H1 (cell line): Measurements from ENCODE around the gene CASZ1. TPM values are rescaled to one million over a fixed set of nuclear protein-coding genes. Genes with fewer than 3 reads are reported as not detected.

ENCODE experiments used
- CTCF ChIA-PET: fragments of 300-600 bp; sonication (Branson Sonifier 250); formaldehyde crosslinking; loops from one replicate; lab custom pipeline; 2021; ENCODE audit not compliant: partially characterized antibody; lab: Charles Lee
- POLR2A ChIA-PET: fragments of 300-600 bp; sonication (Branson Sonifier 250); formaldehyde crosslinking; loops from one replicate; lab custom pipeline; 2021; ENCODE audit warnings: inconsistent platforms; ENCODE audit not compliant: partially characterized antibody; lab: Charles Lee
- DNase-seq, 2 experiments: peaks; one replicate each; pipeline versions ENCODE4 v3.0.0 to v3.0.0-alpha.2; 2010 to 2022; ENCODE audit warnings: low spot score in 2 of 2, low read depth in 1 of 2, mixed read lengths in 1 of 2
- FAIRE-seq: peaks from 2 replicates; lab custom pipeline; 2011; peaks lifted over from hg19 to GRCh38; lab: Jason Lieb, UNC
- H2AFZ ChIP-seq: 2 replicates; pipeline ENCODE4 v1.8.1; 2012; ENCODE audit warnings: low read length, inconsistent platforms
- H2AK5ac ChIP-seq: 2 replicates; pipeline ENCODE4 v1.6.1; 2013; ENCODE audit warnings: low read depth, low read length
- H2BK120ac ChIP-seq: replicated peaks from 2 replicates; pipeline ENCODE3; 2013; ENCODE audit warnings: low read depth, low read length, inconsistent platforms
- H2BK12ac ChIP-seq: 2 replicates; pipeline ENCODE4 v1.6.1; 2013; ENCODE audit warnings: low read depth, low read length
- H2BK15ac ChIP-seq: 2 replicates; pipeline ENCODE4 v1.6.1; 2013; ENCODE audit warnings: low read length
- H2BK20ac ChIP-seq: 2 replicates; pipeline ENCODE4 v1.6.1; 2013; ENCODE audit warnings: low read length
- H2BK5ac ChIP-seq: 2 replicates; pipeline ENCODE4 v1.6.1; 2013; ENCODE audit warnings: low read depth, low read length
- H3K14ac ChIP-seq: 2 replicates; pipeline ENCODE4 v1.6.1; 2013; ENCODE audit warnings: inconsistent platforms; ENCODE audit not compliant: insufficient read length
- H3K18ac ChIP-seq: 2 replicates; pipeline ENCODE4 v1.6.1; 2013; ENCODE audit warnings: low read length; ENCODE audit errors: extremely low read depth
- H3K23ac ChIP-seq: 2 replicates; pipeline ENCODE4 v1.6.1; 2013; ENCODE audit warnings: inconsistent platforms; ENCODE audit not compliant: insufficient read length
- H3K23me2 ChIP-seq: 2 replicates; pipeline ENCODE4 v1.6.1; 2013; ENCODE audit warnings: low read depth, low read length
- H3K27ac ChIP-seq: 2 replicates; pipeline ENCODE4 v1.6.1; 2011; ENCODE audit warnings: low read depth, low read length, inconsistent platforms
- H3K27me3 ChIP-seq, 4 experiments: replicated peaks in 1 of 4; 1 replicate in 1 of 4; 2 replicates in 3 of 4; pipeline versions ENCODE4 v1.6.1 to v1.8.1; 2011 to 2013; ENCODE audit warnings: low read length in 3 of 4, mild to moderate bottlenecking in 3 of 4, inconsistent platforms in 2 of 4, mixed read lengths in 2 of 4, moderate library complexity in 1 of 4; ENCODE audit not compliant: control insufficient read depth in 3 of 4, insufficient read depth in 3 of 4; ENCODE audit errors: extremely low read depth in 1 of 4
- H3K36me3 ChIP-seq, 4 experiments: 2 replicates each; pipeline versions ENCODE4 v1.6.1 to v1.8.1; 2011 to 2013; ENCODE audit warnings: mild to moderate bottlenecking in 4 of 4, low read length in 3 of 4, moderate library complexity in 2 of 4, control low read depth in 1 of 4, inconsistent platforms in 1 of 4; ENCODE audit not compliant: insufficient read depth in 4 of 4, control insufficient read depth in 2 of 4
- H3K4ac ChIP-seq: replicated peaks from 2 replicates; pipeline ENCODE3; 2013; ENCODE audit warnings: low read length, low read depth, mixed read lengths, inconsistent platforms; ENCODE audit not compliant: insufficient read length
- H3K4me1 ChIP-seq, 4 experiments: replicated peaks in 1 of 4; 1 replicate in 1 of 4; 2 replicates in 3 of 4; pipeline versions ENCODE4 v1.6.1 to v1.8.1; 2011 to 2013; ENCODE audit warnings: low read length in 3 of 4, inconsistent platforms in 2 of 4, mixed read lengths in 1 of 4; ENCODE audit not compliant: insufficient read depth in 4 of 4, control insufficient read depth in 3 of 4
- H3K4me2 ChIP-seq, 2 experiments: 2 replicates each; pipeline versions ENCODE4 v1.6.1 to v1.8.1; 2011 to 2013; ENCODE audit warnings: low read depth in 2 of 2, low read length in 2 of 2, control low read depth in 1 of 2, inconsistent platforms in 1 of 2, mild to moderate bottlenecking in 1 of 2; ENCODE audit not compliant: insufficient read depth in 1 of 2
- H3K4me3 ChIP-seq, 4 experiments: fragments of 200-600, 300-600 bp in 1 of 4; sonication (generic), shearing (Covaris generic), sonication (Bioruptor Twin) in 1 of 4; 2 replicates each; pipeline versions ENCODE4 v1.5.1 to v1.8.1; 2011 to 2016; ENCODE audit warnings: low read length in 4 of 4, low read depth in 3 of 4, control low read depth in 2 of 4, inconsistent platforms in 2 of 4, mild to moderate bottlenecking in 2 of 4, mixed read lengths in 1 of 4, moderate library complexity in 1 of 4; ENCODE audit not compliant: insufficient read depth in 2 of 4; ENCODE audit errors: extremely low read depth in 1 of 4
- H3K56ac ChIP-seq: replicated peaks from 2 replicates; pipeline ENCODE3; 2013; ENCODE audit warnings: low read depth, mild to moderate bottlenecking, mixed read lengths, low read length, inconsistent platforms; ENCODE audit not compliant: insufficient read length
- H3K79me1 ChIP-seq: 2 replicates; pipeline ENCODE4 v1.6.1; 2013; ENCODE audit warnings: low read depth, low read length, control low read depth
- H3K79me2 ChIP-seq, 2 experiments: 2 replicates each; pipeline versions ENCODE4 v1.6.1 to v1.8.1; 2012 to 2013; ENCODE audit warnings: low read length in 2 of 2, mild to moderate bottlenecking in 2 of 2, inconsistent platforms in 1 of 2; ENCODE audit not compliant: insufficient read depth in 2 of 2, control insufficient read depth in 1 of 2
- H3K9ac ChIP-seq, 4 experiments: replicated peaks in 1 of 4; 1 replicate in 1 of 4; 2 replicates in 3 of 4; pipeline versions ENCODE4 v1.6.1 to v1.8.1; 2011 to 2013; ENCODE audit warnings: low read depth in 3 of 4, low read length in 3 of 4, control low read depth in 2 of 4, mild to moderate bottlenecking in 2 of 4, moderate library complexity in 2 of 4, inconsistent platforms in 1 of 4; ENCODE audit errors: extremely low read depth in 1 of 4
- H3K9me3 ChIP-seq, 2 experiments: 2 replicates each; pipeline versions ENCODE4 v1.6.1 to v1.8.1; 2012 to 2013; ENCODE audit warnings: mild to moderate bottlenecking in 2 of 2, moderate library complexity in 2 of 2, control low read depth in 1 of 2, inconsistent platforms in 1 of 2, low read depth in 1 of 2, low read length in 1 of 2, mixed read lengths in 1 of 2; ENCODE audit not compliant: insufficient read depth in 2 of 2
- H4K20me1 ChIP-seq, 2 experiments: replicated peaks in 1 of 2; 2 replicates each; pipeline versions ENCODE3 to v1.8.1; 2011 to 2013; ENCODE audit warnings: inconsistent platforms in 2 of 2, low read length in 2 of 2, mild to moderate bottlenecking in 1 of 2; ENCODE audit not compliant: insufficient read depth in 2 of 2, control insufficient read depth in 1 of 2
- H4K5ac ChIP-seq: 2 replicates; pipeline ENCODE4 v1.6.1; 2013; ENCODE audit warnings: low read length, low read depth, mixed read lengths, inconsistent platforms; ENCODE audit not compliant: insufficient read length
- H4K8ac ChIP-seq: 2 replicates; pipeline ENCODE4 v1.8.0; 2013; ENCODE audit warnings: mild to moderate bottlenecking, moderate library complexity, low read length, inconsistent platforms; ENCODE audit not compliant: insufficient read depth; ENCODE audit errors: extremely low read depth
- H4K91ac ChIP-seq: replicated peaks from 2 replicates; pipeline ENCODE3; 2013; ENCODE audit warnings: low read length, mixed read lengths, inconsistent platforms; ENCODE audit not compliant: insufficient read length
- EP300 ChIP-seq, 2 experiments: IDR thresholded peaks; 1 replicate in 1 of 2; 2 replicates in 1 of 2; pipeline ENCODE4 v1.6.1; 2011 to 2012; ENCODE audit warnings: low read depth in 2 of 2, low read length in 2 of 2, mild to moderate bottlenecking in 2 of 2, borderline replicate concordance in 1 of 2, inconsistent platforms in 1 of 2, moderate library complexity in 1 of 2
- HDAC2 ChIP-seq, 2 experiments: fragments of 300-600 bp in 1 of 2; sonication (generic) in 1 of 2; IDR thresholded peaks; 2 replicates each; pipeline ENCODE4 v1.6.1; 2011 to 2012; ENCODE audit warnings: low read depth in 2 of 2, low read length in 2 of 2, mild to moderate bottlenecking in 2 of 2, moderate library complexity in 2 of 2, borderline replicate concordance in 1 of 2, inconsistent platforms in 1 of 2
- MAFK ChIP-seq: IDR thresholded peaks from 2 replicates; pipeline ENCODE4 v1.6.1; 2012; ENCODE audit warnings: low read depth, mild to moderate bottlenecking, improper control_type of control experiment, low read length
- RFX5 ChIP-seq: IDR thresholded peaks from 2 replicates; pipeline ENCODE4 v1.6.1; 2011; ENCODE audit warnings: low read depth, low read length, improper control_type of control experiment, borderline replicate concordance
- SIN3A ChIP-seq, 2 experiments: IDR thresholded peaks in 1 of 2; conservative IDR thresholded peaks in 1 of 2; 2 replicates each; pipeline ENCODE4 v1.6.1; 2011 to 2012; ENCODE audit warnings: low read length in 2 of 2, improper control_type of control experiment in 1 of 2, low read depth in 1 of 2, mild to moderate bottlenecking in 1 of 2
- USF2 ChIP-seq: IDR thresholded peaks from 2 replicates; pipeline ENCODE4 v1.6.1; 2011; ENCODE audit warnings: low read length, improper control_type of control experiment
- YY1 ChIP-seq: IDR thresholded peaks from 2 replicates; pipeline ENCODE4 v1.6.1; 2011; ENCODE audit warnings: low read depth, mild to moderate bottlenecking, low read length
- WGBS, 2 experiments: shearing (Covaris generic) in 1 of 2; methylation state at CpG; one replicate each; pipeline versions ENCODE4 v1.1.6 to v1.1.7; 2013 to 2015; ENCODE audit warnings: low lambda C conversion rate in 2 of 2, mixed read lengths in 2 of 2, inconsistent platforms in 1 of 2, low coverage in 1 of 2, missing lambda C conversion rate in 1 of 2; ENCODE audit not compliant: insufficient replicate concordance in 2 of 2, insufficient coverage in 1 of 2, insufficient read length in 1 of 2; ENCODE audit errors: extremely low coverage in 1 of 2, missing lambda C conversion rate in 1 of 2; 5-methylcytosine and 5-hydroxymethylcytosine counted together
- polyA plus RNA-seq, 7 experiments: library from polyadenylated mRNA; depleted of rRNA in 3 of 7; stranded (reverse) in 5 of 7; unstranded in 2 of 7; fragments of >200 nt in 5 of 7; fragments of 200-250 nt in 2 of 7; gene quantifications; 1 replicate in 5 of 7; 2 replicates in 1 of 7; 4 replicates in 1 of 7; pipeline versions ENCODE4 v1.2.1 to v1.2.3, GENCODE V29; 2011 to 2013; ENCODE audit warnings: missing spikeins in 2 of 7, mixed read lengths in 2 of 7
- total RNA-seq: library from RNA; stranded (reverse); fragmentation: NEBNext Ultra II Directional; extraction: Animal tissue kit (Norgen Biotek cat#: 25700); gene quantifications from 2 replicates; pipeline ENCODE4 v1.2.1, GENCODE V29; 2021

Gene CASZ1
- total and polyA plus RNA-seq, 2 of the 8 experiments (the other 6 are each of a cell fraction or from before 2014, with no cell fraction given), result 4.4 to 7.7 TPM

GRCh38 chr1:10843697-10844096, 47.3 kb upstream of the CASZ1 start:
- Histone ChIP-seq H3K9ac (no peak overlapping the region), H4K8ac (no peak overlapping the region), H3K14ac (no peak overlapping the region), H3K4me3 (no peak overlapping the region), H2BK5ac (no peak overlapping the region), H4K20me1 (peaks cover 0 to 2% of the 10 kb centered on the region in 2 experiments), H3K27me3 (no peaks in the 10 kb centered on the region), H2BK12ac (no peak overlapping the region), H3K23ac (no peak overlapping the region), H3K4ac (no peak overlapping the region), H2AFZ (no peak overlapping the region), H3K4me2 (no peak overlapping the region), H3K79me1 (no peaks in the 10 kb centered on the region), H3K18ac (no peak overlapping the region), H3K79me2 (no peaks in the 10 kb centered on the region), H2BK15ac (no peak overlapping the region), H3K27ac (no peak overlapping the region), H2AK5ac (no peak overlapping the region), H3K4me1 (peaks cover 0 to 13% (median 8%) of the 10 kb centered on the region in 4 experiments; a peak in 6 of 7 replicates), H2BK120ac (no peak overlapping the region), H3K56ac (no peak overlapping the region), H3K36me3 (no peaks in the 10 kb centered on the region), H3K23me2 (peaks cover 2% of the 10 kb centered on the region; the same call in 1 of the 2 replicates), H3K9me3 (0 out of 4 replicates have a peak, but pooled peaks cover 0 to 3% of the 10 kb centered on the region in 2 experiments), H2BK20ac (no peak overlapping the region), H4K91ac (no peak overlapping the region), H4K5ac (no peak overlapping the region)
- POLR2A ChIA-PET, result interaction anchor here (0.6 to 1.0 kb wide), 2 partner anchors 9 to 55 kb away, joined by 3 read pairs; no protein-coding TSS in a partner anchor
- CTCF ChIA-PET, result interaction anchor here (0.8 to 1.1 kb wide), 2 partner anchors 17 to 350 kb away, joined by 3 read pairs; no protein-coding TSS in a partner anchor
- DNase-seq, result no peak
- FAIRE-seq, result no peak
- 87% methylated on average over 2 of the region's 2 CpGs; no CpG with 5 or more reads in 1 of the 2 experiments for whole genome bisulfite sequencing, 2 experiments
- TF ChIP-seq YY1 (no peak), EP300 (IDR thresholded peaks at IDR 0.05; ENCODE audit: borderline replicate concordance in 1 of 2, low read depth in 2 of 2, low read length in 2 of 2) (no peak), RFX5 (no peak), SIN3A (conservative IDR thresholded peaks at IDR 0.05 in 1 of 2, IDR thresholded peaks at IDR 0.05 in 1 of 2; ENCODE audit: low read depth in 1 of 2, low read length in 2 of 2) (no peak), USF2 (no peak), MAFK (no peak), HDAC2 (IDR thresholded peaks at IDR 0.05; ENCODE audit: borderline replicate concordance in 1 of 2, low read depth in 2 of 2, low read length in 2 of 2) (no peak)
